Measurements from ENCODE around the gene ITIH1. TPM values are rescaled to one million over a fixed set of nuclear protein-coding genes. Genes with fewer than 3 reads are reported as not detected.

The ITIH1 gene
- total and polyA plus RNA-seq, 9 of the 15 experiments (the other 6 are each of a cell fraction or from before 2014, with no cell fraction given), result 0.31 TPM; not detected in 8

DNA sequence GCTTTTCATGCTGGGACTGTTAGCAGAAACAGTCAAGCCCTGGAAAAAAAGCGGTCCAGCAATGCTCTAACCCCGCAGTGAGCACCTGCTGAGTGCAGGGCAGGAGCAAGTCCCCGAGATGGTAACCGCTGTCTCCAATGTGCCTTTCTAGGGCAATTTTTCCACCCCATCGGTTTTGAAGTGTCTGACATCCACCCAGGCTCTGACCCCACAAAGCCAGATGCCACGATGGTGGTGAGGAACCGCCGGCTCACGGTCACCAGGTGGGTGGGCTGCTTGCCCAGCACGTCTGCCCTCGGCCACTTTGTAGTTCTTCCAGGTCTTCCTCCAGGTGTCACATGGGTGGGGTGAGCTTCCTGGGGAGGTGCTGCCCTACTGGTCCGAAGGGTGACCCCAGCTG is 14.0 kb downstream of the ITIH1 start:
- H3K9me3 ChIP-seq (replicated peaks; ENCODE audit: control insufficient read depth, insufficient read depth, low read depth, low read length), result no peaks in the 10 kb centered on the region
- ATAC-seq (no peak), FAIRE-seq (no peak), DNase-seq (ENCODE audit: extremely low read depth in 1 of 4, low spot score in 3 of 4) (no peak)
- no peaks in the 10 kb centered on the region for H4K20me1 ChIP-seq (replicated peaks; ENCODE audit: control insufficient read depth, insufficient read depth, low read length)
- peaks cover 0 to 19% of the 10 kb centered on the region in 2 experiments; a peak in 2 of 5 replicates for H3K27me3 ChIP-seq (ENCODE audit: control insufficient read depth in 2 of 2, insufficient read depth in 2 of 2, low read length in 2 of 2)
- intact Hi-C loops (cut with micrococcal nuclease) (no loop called here), in situ Hi-C loops (cut with MboI) (no loop called here)
- ChIA-PET POLR2A (interaction anchor here (1.9 kb wide), 1 partner anchor 20 kb away, joined by 7 read pairs; the partner anchor contains the start of gene NEK4), CTCF (ENCODE audit: low intra/inter-chr PET ratio) (no interaction called here)
- H3K36me3 ChIP-seq (ENCODE audit: control insufficient read depth, insufficient read depth, low read length), result no peaks in the 10 kb centered on the region
- H3K4me2 ChIP-seq (ENCODE audit: insufficient read depth, low read length), result no peak overlapping the region
- no peak overlapping the region for H3K4me3 ChIP-seq
- no peak overlapping the region for H2AFZ ChIP-seq (ENCODE audit: low read depth, low read length)
- H3K9ac ChIP-seq (ENCODE audit: insufficient read depth in 1 of 2, low read depth in 2 of 2, low read length in 2 of 2), result no peak overlapping the region
- peaks cover 0 to 11% of the 10 kb centered on the region in 2 experiments; a peak in 2 of 5 replicates for H3K4me1 ChIP-seq (replicated peaks in 1 of 2; ENCODE audit: control insufficient read depth in 2 of 2, insufficient read depth in 2 of 2, low read length in 2 of 2)
- no peaks in the 10 kb centered on the region for H3K79me2 ChIP-seq (ENCODE audit: control insufficient read depth, insufficient read depth, low read length)
- WGBS (ENCODE audit: insufficient coverage, low coverage, missing lambda C conversion rate), result 22% methylated on average over 10 of the region's 12 CpGs
- no TSS peak for BruUV-seq (replicated peaks)
- H3K9me1 ChIP-seq (ENCODE audit: control insufficient read depth, insufficient read depth, low read length), result no peaks in the 10 kb centered on the region
- no peak overlapping the region for H3K27ac ChIP-seq (ENCODE audit: extremely low read depth, low read depth, low read length)
- TF ChIP-seq ZFP30 (CRISPR knock-in tag; IDR thresholded peaks at IDR 0.05; ENCODE audit: borderline replicate concordance) (no peak), CBX2 (IDR thresholded peaks at IDR 0.05; ENCODE audit: insufficient read depth, low read length, poor library complexity, severe bottlenecking) (no peak), ERF (CRISPR knock-in tag; IDR thresholded peaks at IDR 0.05) (no peak), TRIM24 (IDR thresholded peaks at IDR 0.05) (no peak), IRF9 (tag; IDR thresholded peaks at IDR 0.05) (no peak), PRMT5 (CRISPR knock-in tag; IDR thresholded peaks at IDR 0.05) (no peak), SMARCC2 (IDR thresholded peaks at IDR 0.05; ENCODE audit: low read depth) (no peak), ZMIZ1 (IDR thresholded peaks at IDR 0.05; ENCODE audit: low read depth in 2 of 2, low read length in 2 of 2) (no peak), ZNF79 (CRISPR knock-in tag; IDR thresholded peaks at IDR 0.05; ENCODE audit: low read depth) (no peak), KAT7 (CRISPR knock-in tag; IDR thresholded peaks at IDR 0.05; ENCODE audit: borderline replicate concordance) (no peak), ZNF146 (CRISPR knock-in tag; IDR thresholded peaks at IDR 0.05; ENCODE audit: unreplicated experiment) (no peak)
- TF ChIP-seq, protein P1, sequence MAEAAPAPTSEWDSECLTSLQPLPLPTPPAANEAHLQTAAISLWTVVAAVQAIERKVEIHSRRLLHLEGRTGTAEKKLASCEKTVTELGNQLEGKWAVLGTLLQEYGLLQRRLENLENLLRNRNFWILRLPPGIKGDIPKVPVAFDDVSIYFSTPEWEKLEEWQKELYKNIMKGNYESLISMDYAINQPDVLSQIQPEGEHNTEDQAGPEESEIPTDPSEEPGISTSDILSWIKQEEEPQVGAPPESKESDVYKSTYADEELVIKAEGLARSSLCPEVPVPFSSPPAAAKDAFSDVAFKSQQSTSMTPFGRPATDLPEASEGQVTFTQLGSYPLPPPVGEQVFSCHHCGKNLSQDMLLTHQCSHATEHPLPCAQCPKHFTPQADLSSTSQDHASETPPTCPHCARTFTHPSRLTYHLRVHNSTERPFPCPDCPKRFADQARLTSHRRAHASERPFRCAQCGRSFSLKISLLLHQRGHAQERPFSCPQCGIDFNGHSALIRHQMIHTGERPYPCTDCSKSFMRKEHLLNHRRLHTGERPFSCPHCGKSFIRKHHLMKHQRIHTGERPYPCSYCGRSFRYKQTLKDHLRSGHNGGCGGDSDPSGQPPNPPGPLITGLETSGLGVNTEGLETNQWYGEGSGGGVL (CRISPR knock-in tag; IDR thresholded peaks at IDR 0.05), result no peak
- TF ChIP-seq, protein P2, sequence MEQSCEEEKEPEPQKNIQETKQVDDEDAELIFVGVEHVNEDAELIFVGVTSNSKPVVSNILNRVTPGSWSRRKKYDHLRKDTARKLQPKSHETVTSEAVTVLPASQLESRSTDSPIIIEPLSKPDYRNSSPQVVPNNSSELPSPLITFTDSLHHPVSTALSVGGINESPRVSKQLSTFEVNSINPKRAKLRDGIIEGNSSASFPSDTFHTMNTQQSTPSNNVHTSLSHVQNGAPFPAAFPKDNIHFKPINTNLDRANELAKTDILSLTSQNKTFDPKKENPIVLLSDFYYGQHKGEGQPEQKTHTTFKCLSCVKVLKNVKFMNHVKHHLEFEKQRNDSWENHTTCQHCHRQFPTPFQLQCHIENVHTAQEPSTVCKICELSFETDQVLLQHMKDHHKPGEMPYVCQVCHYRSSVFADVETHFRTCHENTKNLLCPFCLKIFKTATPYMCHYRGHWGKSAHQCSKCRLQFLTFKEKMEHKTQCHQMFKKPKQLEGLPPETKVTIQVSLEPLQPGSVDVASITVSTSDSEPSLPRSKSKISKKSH (CRISPR knock-in tag; IDR thresholded peaks at IDR 0.05), result no peak
